AG08395 (cell line): ENCODE data around the gene NRXN3.

Experiments used
- DNase-seq: peaks from one replicate; pipeline ENCODE4 v3.0.0; 2012; ENCODE audit warnings: mixed read lengths, low spot score

The NRXN3 gene

GRCh38 chr14:79631276-79631675, 1461.1 kb downstream of the NRXN3 start:
- DNase-seq = no peak

GRCh38 chr14:79638672-79639266, 1468.6 kb downstream of the NRXN3 start:
- no peak for DNase-seq

- no peak for DNase-seq
Measured at GRCh38 chr14:79639613-79640012, 1469.4 kb downstream of the NRXN3 start.

- no peak for DNase-seq
Measured at GRCh38 chr14:79641371-79641770, 1471.2 kb downstream of the NRXN3 start.

GRCh38 chr14:79643132-79643531, 1473.0 kb downstream of the NRXN3 start:
- DNase-seq = no peak

- no peak for DNase-seq
Measured at GRCh38 chr14:79645753-79646362, 1475.7 kb downstream of the NRXN3 start.

GRCh38 chr14:79649856-79650255, 1479.7 kb downstream of the NRXN3 start:
- no peak for DNase-seq

- no peak for DNase-seq
Measured at GRCh38 chr14:79652513-79653307, 1482.5 kb downstream of the NRXN3 start.

GRCh38 chr14:79656056-79656455, 1485.9 kb downstream of the NRXN3 start:
- no peak for DNase-seq

GRCh38 chr14:79656496-79656895, 1486.3 kb downstream of the NRXN3 start:
- DNase-seq = no peak

- DNase-seq = no peak
Measured at GRCh38 chr14:79658221-79658620, 1488.0 kb downstream of the NRXN3 start.

GRCh38 chr14:79658769-79659168, 1488.6 kb downstream of the NRXN3 start:
- DNase-seq = no peak

GRCh38 chr14:79660053-79660939, 1490.1 kb downstream of the NRXN3 start:
- no peak for DNase-seq

- DNase-seq = no peak
Measured at GRCh38 chr14:79661752-79662151, 1491.6 kb downstream of the NRXN3 start.

GRCh38 chr14:79663453-79663852, 1493.3 kb downstream of the NRXN3 start:
- no peak for DNase-seq

- DNase-seq = no peak
Measured at GRCh38 chr14:79665556-79665955, 1495.4 kb downstream of the NRXN3 start.

- no peak for DNase-seq
Measured at GRCh38 chr14:79668951-79669350, 1498.8 kb downstream of the NRXN3 start.

GRCh38 chr14:79670811-79671210, 1500.6 kb downstream of the NRXN3 start:
- no peak for DNase-seq

GRCh38 chr14:79680087-79680486, 1509.9 kb downstream of the NRXN3 start:
- no peak for DNase-seq

GRCh38 chr14:79686196-79686595, 1516.0 kb downstream of the NRXN3 start:
- DNase-seq = no peak

GRCh38 chr14:79690960-79691359, 1520.8 kb downstream of the NRXN3 start:
- DNase-seq = no peak

GRCh38 chr14:79693935-79694334, 1523.8 kb downstream of the NRXN3 start:
- DNase-seq = no peak
